ENCODE results near the gene GALNT18. TPM values are rescaled to one million over a fixed set of nuclear protein-coding genes. Genes with fewer than 3 reads are reported as not detected.

Gene GALNT18
- total and polyA plus RNA-seq, 7 experiments from 2014 or later = 0.15 to 1.7 (median 0.20) TPM; not detected in 4

- CTCF ChIA-PET = no interaction called here
- DNase-seq (peak in 1 of 9 donors; percentile 43), ATAC-seq (no peak)
- POLR2A ChIA-PET = no interaction called here
- H3K4me1 Mint-ChIP-seq = peaks cover 0 to 15% (median 8%) of the 10 kb centered on the region in 7 donors
- no peaks in the 10 kb centered on the region for H3K9me3 Mint-ChIP-seq
- Histone ChIP-seq H3K4me1 (ENCODE audit: control insufficient read depth in 2 of 2, insufficient read depth in 2 of 2, low read length in 2 of 2) (peaks cover 0 to 7% of the 10 kb centered on the region in 2 donors), H3K36me3 (ENCODE audit: control insufficient read depth in 2 of 3, insufficient read depth in 3 of 3, low read length in 3 of 3) (no peaks in the 10 kb centered on the region), H3K9me3 (ENCODE audit: control insufficient read depth in 2 of 3, low read length in 3 of 3) (no peaks in the 10 kb centered on the region), H3K27me3 (ENCODE audit: control insufficient read depth in 2 of 2, insufficient read depth in 2 of 2, low read length in 2 of 2) (peaks cover 3 to 6% of the 10 kb centered on the region in 2 donors), H3K27ac (ENCODE audit: low read depth, low read length) (no peak overlapping the region), H3K4me3 (ENCODE audit: low read length) (peak overlapping the region; percentile 17)
- H3K36me3 Mint-ChIP-seq = no peaks in the 10 kb centered on the region
- intact Hi-C loops (cut with micrococcal nuclease) = loop anchor here (2.0 to 10.0 kb wide), 5 partner anchors 221 to 1079 kb away; partner anchors contain the start of genes EIF4G2 (in 1 of the 2), RNF141 (in 1 of the 2) and USP47 (in 1 of the 2)
- H3K4me3 Mint-ChIP-seq = peak overlapping the region in 9 of 10 donors; percentile 57 to 89 (median 65)
- H3K27me3 Mint-ChIP-seq = peaks cover 30 to 61% (median 47%) of the 10 kb centered on the region in 5 donors
- no peak overlapping the region for H3K27ac Mint-ChIP-seq
These were observed 758 bp downstream of the GALNT18 start for GRCh38 chr11:11620921-11621572.

GRCh38 chr11:11620173-11620920, 1.5 kb downstream of the GALNT18 start:
- Mint-ChIP-seq H3K27ac (no peak overlapping the region), H3K9me3 (no peaks in the 10 kb centered on the region), H3K36me3 (no peaks in the 10 kb centered on the region), H3K4me3 (peak overlapping the region in 8 of 10 donors; percentile 20 to 89 (median 62)), H3K4me1 (peaks cover 0 to 15% (median 8%) of the 10 kb centered on the region in 7 donors), H3K27me3 (peaks cover 30 to 57% (median 47%) of the 10 kb centered on the region in 5 donors)
- Histone ChIP-seq H3K4me1 (ENCODE audit: control insufficient read depth in 2 of 2, insufficient read depth in 2 of 2, low read length in 2 of 2) (peaks cover 0 to 7% of the 10 kb centered on the region in 2 donors), H3K9me3 (ENCODE audit: control insufficient read depth in 2 of 3, low read length in 3 of 3) (no peaks in the 10 kb centered on the region), H3K4me3 (ENCODE audit: low read length) (peak overlapping the region; percentile 17), H3K27ac (ENCODE audit: low read depth, low read length) (no peak overlapping the region), H3K27me3 (ENCODE audit: control insufficient read depth in 2 of 2, insufficient read depth in 2 of 2, low read length in 2 of 2) (peaks cover 3 to 6% of the 10 kb centered on the region in 2 donors), H3K36me3 (ENCODE audit: control insufficient read depth in 2 of 3, insufficient read depth in 3 of 3, low read length in 3 of 3) (no peaks in the 10 kb centered on the region)
- intact Hi-C loops (cut with micrococcal nuclease) = loop anchor here (2.0 to 10.0 kb wide), 5 partner anchors 222 to 1078 kb away; partner anchors contain the start of genes EIF4G2 (in 1 of the 2), RNF141 (in 1 of the 2) and USP47 (in 1 of the 2)
- no peak for ATAC-seq
- ChIA-PET CTCF (no interaction called here), POLR2A (no interaction called here)
- peak in 1 of 9 donors; percentile 29 for DNase-seq

GRCh38 chr11:11618973-11619435, 2.8 kb downstream of the GALNT18 start:
- peaks cover 0 to 15% (median 8%) of the 10 kb centered on the region in 7 donors for H3K4me1 Mint-ChIP-seq
- no peak overlapping the region for H3K27ac Mint-ChIP-seq
- intact Hi-C loops (cut with micrococcal nuclease) = no loop called here
- Histone ChIP-seq H3K4me3 (ENCODE audit: low read length) (no peak overlapping the region), H3K4me1 (ENCODE audit: control insufficient read depth in 2 of 2, insufficient read depth in 2 of 2, low read length in 2 of 2) (peaks cover 0 to 7% of the 10 kb centered on the region in 2 donors), H3K9me3 (ENCODE audit: control insufficient read depth in 2 of 3, low read length in 3 of 3) (no peaks in the 10 kb centered on the region), H3K27me3 (ENCODE audit: control insufficient read depth in 2 of 2, insufficient read depth in 2 of 2, low read length in 2 of 2) (peaks cover 0 to 6% of the 10 kb centered on the region in 2 donors), H3K36me3 (ENCODE audit: control insufficient read depth in 2 of 3, insufficient read depth in 3 of 3, low read length in 3 of 3) (no peaks in the 10 kb centered on the region), H3K27ac (ENCODE audit: low read depth, low read length) (no peak overlapping the region)
- peak overlapping the region in 2 of 10 donors; percentile 39 to 48 for H3K4me3 Mint-ChIP-seq
- no peaks in the 10 kb centered on the region for H3K36me3 Mint-ChIP-seq
- ATAC-seq (no peak), DNase-seq (no peak)
- H3K9me3 Mint-ChIP-seq = no peaks in the 10 kb centered on the region
- peaks cover 30 to 57% (median 44%) of the 10 kb centered on the region in 5 donors for H3K27me3 Mint-ChIP-seq
- CTCF ChIA-PET = no interaction called here
- POLR2A ChIA-PET = no interaction called here

DNA sequence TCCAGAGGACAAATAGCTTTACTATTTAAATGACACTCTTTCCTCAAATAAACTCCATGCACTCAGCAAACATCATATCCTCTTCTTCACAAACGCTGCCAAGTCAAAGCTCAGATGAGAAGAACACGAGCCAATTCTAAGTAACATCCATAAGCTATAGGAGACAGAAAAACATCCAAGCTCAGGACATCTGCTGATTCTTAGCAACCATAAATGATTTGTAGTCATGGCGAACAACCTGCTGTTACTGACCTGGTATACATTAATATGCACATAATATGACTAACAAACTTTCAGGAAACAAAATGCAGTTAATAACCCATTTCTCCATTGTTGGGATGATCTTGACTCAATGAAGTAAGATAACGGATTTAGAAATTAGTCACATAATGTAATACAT, 6.7 kb downstream of the GALNT18 start:
- no peaks in the 10 kb centered on the region for H3K36me3 ChIP-seq (ENCODE audit: control insufficient read depth in 2 of 3, insufficient read depth in 3 of 3, low read length in 3 of 3)
- H3K4me3 ChIP-seq (ENCODE audit: low read length) = no peak overlapping the region
- Mint-ChIP-seq H3K27me3 (peaks cover 27 to 65% (median 30%) of the 10 kb centered on the region in 5 donors), H3K36me3 (no peaks in the 10 kb centered on the region), H3K27ac (no peak overlapping the region), H3K4me3 (no peak overlapping the region), H3K4me1 (peaks cover 0 to 8% (median 4%) of the 10 kb centered on the region in 7 donors), H3K9me3 (no peaks in the 10 kb centered on the region)
- ChIA-PET CTCF (interaction anchor here (0.6 kb wide), 1 partner anchor 1094 kb away, joined by 3 read pairs; no protein-coding TSS in a partner anchor), POLR2A (no interaction called here)
- ATAC-seq = no peak
- intact Hi-C loops (cut with micrococcal nuclease) = no loop called here
- DNase-seq = no peak
- H3K27me3 ChIP-seq (ENCODE audit: control insufficient read depth in 2 of 2, insufficient read depth in 2 of 2, low read length in 2 of 2) = peaks cover 0 to 6% of the 10 kb centered on the region in 2 donors
- H3K9me3 ChIP-seq (ENCODE audit: control insufficient read depth in 2 of 3, low read length in 3 of 3) = no peaks in the 10 kb centered on the region
- no peaks in the 10 kb centered on the region for H3K4me1 ChIP-seq (ENCODE audit: control insufficient read depth in 2 of 2, insufficient read depth in 2 of 2, low read length in 2 of 2)
- no peak overlapping the region for H3K27ac ChIP-seq (ENCODE audit: low read depth, low read length)

DNA sequence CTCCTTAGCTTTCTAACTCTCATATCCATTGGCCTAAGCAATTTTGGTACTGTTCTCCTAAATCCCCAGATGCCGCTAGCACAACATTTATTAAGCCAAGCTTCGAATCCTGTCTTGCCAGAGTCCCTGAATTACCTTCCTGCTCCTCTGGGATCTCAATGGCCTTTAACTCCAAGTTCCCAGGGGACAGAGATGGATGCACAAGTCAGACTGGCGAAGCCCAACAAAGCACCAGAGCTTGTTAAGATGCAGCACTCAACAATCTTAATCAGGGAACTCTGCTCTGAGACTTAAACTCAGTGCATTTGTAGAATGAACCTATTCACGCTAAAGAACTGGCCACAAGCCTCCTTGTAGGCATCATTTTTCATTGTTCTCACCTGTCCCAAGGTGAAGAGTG, 9.4 kb downstream of the GALNT18 start:
- H3K4me1 Mint-ChIP-seq = peaks cover 0 to 11% (median 0%) of the 10 kb centered on the region in 7 donors
- ChIA-PET POLR2A (no interaction called here), CTCF (interaction anchor here (0.9 kb wide), 1 partner anchor 585 kb away, joined by 3 read pairs; no protein-coding TSS in a partner anchor)

DNA sequence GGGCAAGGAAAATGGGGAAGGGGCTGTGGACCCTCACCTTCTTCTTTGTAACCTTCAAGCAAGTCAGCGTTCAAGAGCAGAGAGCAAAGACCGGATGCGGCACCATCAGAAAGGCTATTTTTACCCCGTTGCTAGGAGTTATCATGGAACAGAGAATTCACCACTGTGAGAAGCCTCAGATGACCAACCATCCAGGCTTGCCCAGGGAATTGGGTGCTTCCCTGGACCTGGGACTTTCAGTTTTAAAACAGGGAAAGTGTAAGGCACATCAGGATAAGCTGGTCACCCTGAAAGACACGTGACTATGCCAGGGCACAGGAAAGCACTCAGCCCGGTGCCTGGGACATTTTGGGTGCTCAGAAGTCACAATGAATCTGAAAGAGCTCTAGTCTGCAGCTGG, 10.4 kb downstream of the GALNT18 start:
- POLR2A ChIA-PET = no interaction called here
- Histone ChIP-seq H3K27ac (ENCODE audit: low read depth, low read length) (no peak overlapping the region), H3K4me1 (ENCODE audit: control insufficient read depth in 2 of 2, insufficient read depth in 2 of 2, low read length in 2 of 2) (no peaks in the 10 kb centered on the region), H3K4me3 (ENCODE audit: low read length) (no peak overlapping the region), H3K9me3 (ENCODE audit: control insufficient read depth in 2 of 3, low read length in 3 of 3) (no peaks in the 10 kb centered on the region), H3K36me3 (ENCODE audit: control insufficient read depth in 2 of 3, insufficient read depth in 3 of 3, low read length in 3 of 3) (no peaks in the 10 kb centered on the region), H3K27me3 (ENCODE audit: control insufficient read depth in 2 of 2, insufficient read depth in 2 of 2, low read length in 2 of 2) (no peaks in the 10 kb centered on the region)
- Mint-ChIP-seq H3K36me3 (no peaks in the 10 kb centered on the region), H3K27me3 (peaks cover 5 to 30% (median 12%) of the 10 kb centered on the region in 5 donors), H3K27ac (no peak overlapping the region), H3K4me1 (peaks cover 0 to 11% (median 0%) of the 10 kb centered on the region in 7 donors), H3K4me3 (no peak overlapping the region), H3K9me3 (no peaks in the 10 kb centered on the region)
- CTCF ChIA-PET = no interaction called here
- ATAC-seq (no peak), DNase-seq (no peak)
- intact Hi-C loops (cut with micrococcal nuclease) = no loop called here

More for the DNA sequence above, 9.4 kb downstream of the GALNT18 start:
- ATAC-seq (no peak), DNase-seq (no peak)
- no peak overlapping the region for H3K27ac Mint-ChIP-seq
- Histone ChIP-seq H3K27me3 (ENCODE audit: control insufficient read depth in 2 of 2, insufficient read depth in 2 of 2, low read length in 2 of 2) (no peaks in the 10 kb centered on the region), H3K4me1 (ENCODE audit: control insufficient read depth in 2 of 2, insufficient read depth in 2 of 2, low read length in 2 of 2) (no peaks in the 10 kb centered on the region), H3K4me3 (ENCODE audit: low read length) (no peak overlapping the region), H3K9me3 (ENCODE audit: control insufficient read depth in 2 of 3, low read length in 3 of 3) (no peaks in the 10 kb centered on the region), H3K27ac (ENCODE audit: low read depth, low read length) (no peak overlapping the region), H3K36me3 (ENCODE audit: control insufficient read depth in 2 of 3, insufficient read depth in 3 of 3, low read length in 3 of 3) (no peaks in the 10 kb centered on the region)
- intact Hi-C loops (cut with micrococcal nuclease) = no loop called here
- peaks cover 5 to 41% (median 12%) of the 10 kb centered on the region in 5 donors for H3K27me3 Mint-ChIP-seq
- H3K36me3 Mint-ChIP-seq = no peaks in the 10 kb centered on the region
- H3K4me3 Mint-ChIP-seq = no peak overlapping the region
- no peaks in the 10 kb centered on the region for H3K9me3 Mint-ChIP-seq

All from naive thymus-derived CD4-positive, alpha-beta T cell (primary cell).